HepG2 (cell line): Measurements from ENCODE around the gene NUDCD3. TPM values are rescaled to one million over a fixed set of nuclear protein-coding genes. Genes with fewer than 3 reads are reported as not detected.

Experiments
- ATAC-seq: fragments of 200-7000 bp; cut with Tn5 transposase; 3 replicates; pipeline ENCODE4 v1.9.1; 2020; ENCODE audit warnings: mild to moderate bottlenecking, moderate library complexity
- BruUV-seq: library from RNA; stranded (reverse); fragments of 400-500 nt; replicated peaks from 2 replicates; lab custom pipeline; 2021; lab: Mats Ljungman, UMichigan
- CTCF ChIA-PET: fragments of 300-600 bp; formaldehyde crosslinking; extraction: SDS; loops from one replicate; lab custom pipeline; 2021; ENCODE audit warnings: low total read pairs, inconsistent platforms, low intra/inter-chr PET ratio; lab: Yijun Ruan, JAX
- POLR2A ChIA-PET: fragments of 350-600 bp; sonication (Branson Sonifier 250); formaldehyde crosslinking; loops from one replicate; lab custom pipeline; 2020; ENCODE audit warnings: antibody characterized with exemption, inconsistent platforms; lab: Yijun Ruan, JAX
- DNase-seq: peaks from one replicate; pipeline ENCODE4 v3.0.0-alpha.2; 2015; ENCODE audit warnings: low spot score
- FAIRE-seq: peaks from 3 replicates; lab custom pipeline; 2011; peaks lifted over from hg19 to GRCh38; lab: Jason Lieb, UNC
- H2AFZ ChIP-seq: one replicate; pipeline ENCODE4 v1.6.1; 2011; ENCODE audit warnings: low read length, inconsistent platforms
- H3K27ac ChIP-seq: fragments of 300-600 bp; 3 replicates; pipeline ENCODE4 v1.8.0; 2011; ENCODE audit warnings: mixed run types, mild to moderate bottlenecking, mixed read lengths, low read length, inconsistent platforms; ENCODE audit not compliant: insufficient read depth; ENCODE audit errors: extremely low read length
- H3K27me3 ChIP-seq, 2 experiments: fragments of 200-600 bp in 1 of 2; 2 replicates in 1 of 2; 3 replicates in 1 of 2; pipeline versions ENCODE4 v1.6.0 to v1.8.0; 2011; ENCODE audit warnings: low read length in 2 of 2, mild to moderate bottlenecking in 2 of 2, moderate library complexity in 2 of 2, inconsistent platforms in 1 of 2; ENCODE audit not compliant: insufficient read depth in 2 of 2, control insufficient read depth in 1 of 2
- H3K36me3 ChIP-seq, 2 experiments: fragments of 200-600 bp in 1 of 2; replicated peaks in 1 of 2; 2 replicates in 1 of 2; 3 replicates in 1 of 2; pipeline versions ENCODE4 v1.5.1 to v1.8.0; 2011; ENCODE audit warnings: low read length in 2 of 2, inconsistent platforms in 1 of 2; ENCODE audit not compliant: insufficient read depth in 2 of 2, control insufficient read depth in 1 of 2
- H3K4me1 ChIP-seq: 2 replicates; pipeline ENCODE4 v1.5.1; 2012; ENCODE audit warnings: low read length, inconsistent platforms; ENCODE audit not compliant: insufficient read depth
- H3K4me2 ChIP-seq: 2 replicates; pipeline ENCODE4 v1.6.0; 2011; ENCODE audit warnings: low read depth, low read length, inconsistent platforms
- H3K4me3 ChIP-seq, 3 experiments: fragments of 200-600 bp in 1 of 3; sonication (generic), shearing (Covaris generic) in 1 of 3; replicated peaks in 1 of 3; 2 replicates each; pipeline ENCODE4 v1.5.1; 2011 to 2016; ENCODE audit warnings: low read length in 3 of 3, inconsistent platforms in 2 of 3, low read depth in 2 of 3, mild to moderate bottlenecking in 2 of 3, control low read depth in 1 of 3, mixed read lengths in 1 of 3; ENCODE audit not compliant: insufficient read depth in 1 of 3
- H3K79me2 ChIP-seq: one replicate; pipeline ENCODE4 v1.6.1; 2011; ENCODE audit warnings: low read length, inconsistent platforms; ENCODE audit not compliant: insufficient read depth
- H3K9ac ChIP-seq: 2 replicates; pipeline ENCODE4 v1.6.0; 2011; ENCODE audit warnings: mild to moderate bottlenecking, low read depth, low read length, inconsistent platforms; ENCODE audit not compliant: insufficient read depth
- H3K9me3 ChIP-seq: 2 replicates; pipeline ENCODE4 v1.5.1; 2012; ENCODE audit warnings: mild to moderate bottlenecking, low read length
- H4K20me1 ChIP-seq: 2 replicates; pipeline ENCODE4 v1.6.0; 2011; ENCODE audit warnings: inconsistent platforms, mild to moderate bottlenecking, low read length, moderate library complexity; ENCODE audit not compliant: insufficient read depth
- MATR3 ChIP-seq: sonication (generic); formaldehyde crosslinking; IDR thresholded peaks from 2 replicates; pipeline ENCODE4 v1.4.0; 2020; ENCODE audit warnings: missing genetic modification reagents
- SMYD3 ChIP-seq: sonication (generic); formaldehyde crosslinking; IDR thresholded peaks from 2 replicates; pipeline ENCODE4 v1.8.1; 2023; ENCODE audit warnings: mild to moderate bottlenecking, missing genetic modification reagents
- ZMYM2 ChIP-seq: sonication (generic); formaldehyde crosslinking; IDR thresholded peaks from 2 replicates; pipeline ENCODE4 v1.8.0; 2022; ENCODE audit warnings: mild to moderate bottlenecking, missing genetic modification reagents
- ZNF317 ChIP-seq: sonication (generic); formaldehyde crosslinking; IDR thresholded peaks from 2 replicates; pipeline ENCODE4 v1.5.0; 2020; ENCODE audit warnings: mild to moderate bottlenecking, missing genetic modification reagents
- ZNF335 ChIP-seq: sonication (generic); formaldehyde crosslinking; IDR thresholded peaks from 2 replicates; pipeline ENCODE4 v1.4.0; 2020; ENCODE audit warnings: missing genetic modification reagents
- ZNF788 ChIP-seq: sonication (generic); formaldehyde crosslinking; IDR thresholded peaks from 2 replicates; pipeline ENCODE4 v1.5.0; 2020; ENCODE audit warnings: mild to moderate bottlenecking, missing genetic modification reagents, borderline replicate concordance
- WGBS: methylation state at CpG from one replicate; pipeline ENCODE4 v1.1.6; 2017; ENCODE audit warnings: low lambda C conversion rate; 5-methylcytosine and 5-hydroxymethylcytosine counted together
- in situ Hi-C: cut with HindIII; loops from 2 replicates; pipeline ENCODE4 v1.10.0; 2017; ENCODE audit warnings: low pct_unique_long_range_greater_than_20kb; ENCODE audit not compliant: extremely low pct_ligation_motif_present
- intact Hi-C: fragments of 100-400 bp; cut with micrococcal nuclease; formaldehyde crosslinking; loops from one replicate; pipeline ENCODE4 v1.10.0; 2022; ENCODE audit not compliant: unreplicated experiment
- polyA plus RNA-seq, 8 experiments: library from polyadenylated mRNA; depleted of rRNA in 3 of 8; stranded (reverse) in 7 of 8; unstranded in 1 of 8; fragments of >200 nt; fragmentation: Illumina TruSeq in 4 of 8; extraction: Trizol in 4 of 8; gene quantifications; 2 replicates each; pipeline versions ENCODE4 v1.2.1 to v1.2.3, GENCODE V29; 2011 to 2016; ENCODE audit warnings: low read depth in 4 of 8, missing spikeins in 1 of 8, mixed read lengths in 1 of 8; ENCODE audit not compliant: insufficient read depth in 1 of 8
- total RNA-seq, 5 experiments: library from RNA; depleted of rRNA; stranded (reverse); fragments of >200 nt; fragmentation: Illumina TruSeq; extraction: Trizol; gene quantifications; 2 replicates each; pipeline ENCODE4 v1.2.3, GENCODE V29; 2016; ENCODE audit warnings: low read depth in 1 of 5
- TF ChIP-seq, protein P1 (sequence below): sonication (generic); formaldehyde crosslinking; IDR thresholded peaks from 2 replicates; pipeline ENCODE4 v1.4.0; 2020; ENCODE audit warnings: missing genetic modification reagents
- TF ChIP-seq, protein P2 (sequence below): IDR thresholded peaks from 2 replicates; pipeline ENCODE4 v1.6.1; 2016

NUDCD3 gene
- total and polyA plus RNA-seq, 2 of the 13 experiments (the other 11 are each of a cell fraction or from before 2014, with no cell fraction given), result 20.8 to 49.9 TPM

DNA sequence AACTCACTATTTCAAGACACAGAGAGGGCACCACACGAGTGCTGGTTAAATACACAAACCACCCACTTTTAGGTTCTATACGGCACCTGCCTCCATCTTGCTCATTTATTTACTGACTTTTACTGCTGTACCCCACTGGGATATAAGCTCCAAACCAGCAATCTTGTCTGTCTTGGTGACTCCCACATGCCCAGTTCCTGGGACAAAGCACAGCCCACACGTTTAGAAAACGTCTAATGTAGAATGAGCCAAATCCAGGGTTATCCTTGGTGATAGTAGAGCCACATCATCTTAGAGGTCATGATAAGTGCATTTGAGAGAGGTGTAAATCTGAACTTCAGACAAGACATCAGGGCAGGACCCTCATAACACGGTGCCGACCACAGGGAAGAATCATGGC, 73.5 kb downstream of the NUDCD3 start (continued):
- no peak for TF ChIP-seq MATR3
- TF ChIP-seq, all 625 proteins: peak for 0

DNA sequence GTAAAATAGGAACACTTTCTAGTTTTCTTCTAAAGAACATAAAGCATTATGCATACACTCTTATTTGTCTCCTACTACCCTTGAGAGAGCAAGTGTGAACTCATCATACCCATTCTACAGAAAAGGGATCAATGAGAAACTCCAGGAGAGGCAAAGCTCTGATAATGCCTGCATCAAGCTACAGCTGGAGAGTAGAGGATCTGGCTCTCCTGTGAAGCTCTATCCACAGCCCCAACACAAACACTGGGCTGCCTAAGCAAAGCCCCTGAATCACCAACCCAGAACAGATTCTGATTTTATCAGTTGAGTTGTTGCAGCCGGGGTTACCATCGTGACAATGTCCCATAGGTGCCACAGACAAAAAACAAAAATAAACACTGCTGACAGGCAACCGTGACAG, 74.9 kb downstream of the NUDCD3 start:
- intact Hi-C loops, result no loop called here
- peaks cover 2% of the 10 kb centered on the region for H3K79me2 ChIP-seq
- CTCF ChIA-PET, result no interaction called here

DNA sequence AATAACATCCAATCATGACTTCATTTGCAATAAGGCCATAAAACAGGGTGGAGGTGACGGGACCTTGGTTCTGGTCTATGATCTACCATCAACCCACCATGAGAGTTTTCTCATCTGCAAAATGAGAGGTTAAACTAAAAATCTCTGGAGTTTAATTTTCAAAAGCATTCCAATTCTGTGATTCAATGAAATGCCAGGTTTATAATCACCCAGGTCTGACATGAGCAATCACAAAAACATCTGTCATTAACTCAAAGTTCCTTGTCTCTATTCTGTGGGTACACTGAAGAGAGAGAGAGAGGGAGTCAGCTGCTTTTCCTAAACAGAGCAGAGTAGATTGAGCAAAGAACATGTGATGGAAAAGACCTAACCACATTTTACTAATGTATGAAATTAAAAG, 75.4 kb downstream of the NUDCD3 start:
- H3K27me3 ChIP-seq, result no peaks in the 10 kb centered on the region
- H2AFZ ChIP-seq, result no peak overlapping the region
- CTCF ChIA-PET, result no interaction called here
- H4K20me1 ChIP-seq, result no peaks in the 10 kb centered on the region
- FAIRE-seq, result no peak
- in situ Hi-C loops (no loop called here), intact Hi-C loops (no loop called here)
- TF ChIP-seq ZNF335, result no peak
- TF ChIP-seq, protein P1, sequence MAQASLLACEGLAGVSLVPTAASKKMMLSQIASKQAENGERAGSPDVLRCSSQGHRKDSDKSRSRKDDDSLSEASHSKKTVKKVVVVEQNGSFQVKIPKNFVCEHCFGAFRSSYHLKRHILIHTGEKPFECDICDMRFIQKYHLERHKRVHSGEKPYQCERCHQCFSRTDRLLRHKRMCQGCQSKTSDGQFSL, result no peak
- TF ChIP-seq, protein P2, sequence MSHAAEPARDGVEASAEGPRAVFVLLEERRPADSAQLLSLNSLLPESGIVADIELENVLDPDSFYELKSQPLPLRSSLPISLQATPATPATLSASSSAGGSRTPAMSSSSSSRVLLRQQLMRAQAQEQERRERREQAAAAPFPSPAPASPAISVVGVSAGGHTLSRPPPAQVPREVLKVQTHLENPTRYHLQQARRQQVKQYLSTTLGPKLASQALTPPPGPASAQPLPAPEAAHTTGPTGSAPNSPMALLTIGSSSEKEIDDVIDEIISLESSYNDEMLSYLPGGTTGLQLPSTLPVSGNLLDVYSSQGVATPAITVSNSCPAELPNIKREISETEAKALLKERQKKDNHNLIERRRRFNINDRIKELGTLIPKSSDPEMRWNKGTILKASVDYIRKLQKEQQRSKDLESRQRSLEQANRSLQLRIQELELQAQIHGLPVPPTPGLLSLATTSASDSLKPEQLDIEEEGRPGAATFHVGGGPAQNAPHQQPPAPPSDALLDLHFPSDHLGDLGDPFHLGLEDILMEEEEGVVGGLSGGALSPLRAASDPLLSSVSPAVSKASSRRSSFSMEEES (CRISPR knock-in tag), result no peak
- TF ChIP-seq SMYD3 (CRISPR knock-in tag), result no peak
- no peak for TF ChIP-seq ZMYM2 (CRISPR knock-in tag)
- no peak for TF ChIP-seq ZNF317 (CRISPR knock-in tag)
- no peak overlapping the region for H3K9ac ChIP-seq
- DNase-seq, result no peak
- POLR2A ChIA-PET, result no interaction called here
- no peak overlapping the region for H3K4me3 ChIP-seq
- no peak overlapping the region for H3K4me2 ChIP-seq
- no TSS peak for BruUV-seq
- no peaks in the 10 kb centered on the region for H3K9me3 ChIP-seq
- no peak for ATAC-seq
- WGBS, result 96% methylated on average over 1 of the region's 1 CpG
- no peaks in the 10 kb centered on the region for H3K4me1 ChIP-seq
- H3K79me2 ChIP-seq, result peaks cover 2% of the 10 kb centered on the region
- H3K36me3 ChIP-seq, result peaks cover 13 to 30% of the 10 kb centered on the region in 2 experiments
- H3K27ac ChIP-seq, result no peak overlapping the region

More for the DNA sequence above, 74.9 kb downstream of the NUDCD3 start:
- Histone ChIP-seq H3K4me3 (no peak overlapping the region), H3K4me1 (no peaks in the 10 kb centered on the region), H2AFZ (no peak overlapping the region), H3K9me3 (no peaks in the 10 kb centered on the region), H3K27ac (no peak overlapping the region), H3K9ac (no peak overlapping the region), H4K20me1 (no peaks in the 10 kb centered on the region), H3K36me3 (peaks cover 13 to 30% of the 10 kb centered on the region in 2 experiments), H3K27me3 (no peaks in the 10 kb centered on the region), H3K4me2 (no peak overlapping the region)
- in situ Hi-C loops, result no loop called here
- DNase-seq (no peak), ATAC-seq (no peak), FAIRE-seq (no peak)
- BruUV-seq, result no TSS peak
- no peak for TF ChIP-seq ZNF788 (CRISPR knock-in tag)
- 98% methylated on average over 3 of the region's 3 CpGs for WGBS
- POLR2A ChIA-PET, result no interaction called here
